ENCODE results near the gene CPLX1. TPM values are rescaled to one million over a fixed set of nuclear protein-coding genes. Genes with fewer than 3 reads are reported as not detected.

CPLX1 gene
- total and polyA plus RNA-seq, 7 experiments from 2014 or later: 0.17 to 1.9 (median 0.58) TPM; not detected in 1

- Histone ChIP-seq H3K4me3 (ENCODE audit: low read length) (no peak overlapping the region), H3K27me3 (ENCODE audit: control insufficient read depth in 2 of 2, insufficient read depth in 2 of 2, low read length in 2 of 2) (peaks cover 4 to 6% of the 10 kb centered on the region in 2 donors), H3K4me1 (ENCODE audit: control insufficient read depth in 2 of 2, insufficient read depth in 2 of 2, low read length in 2 of 2) (no peaks in the 10 kb centered on the region), H3K9me3 (ENCODE audit: control insufficient read depth in 2 of 3, low read length in 3 of 3) (peaks cover 0 to 13% (median 0%) of the 10 kb centered on the region in 3 experiments), H3K36me3 (ENCODE audit: control insufficient read depth in 2 of 3, insufficient read depth in 3 of 3, low read length in 3 of 3) (no peaks in the 10 kb centered on the region), H3K27ac (ENCODE audit: low read depth, low read length) (no peak overlapping the region)
- H3K4me3 Mint-ChIP-seq: peak overlapping the region in 3 of 10 donors; percentile 21 to 82 (median 45)
- peaks cover 20 to 45% (median 43%) of the 10 kb centered on the region in 5 donors for H3K27me3 Mint-ChIP-seq
- DNase-seq (no peak), ATAC-seq (no peak)
- peaks cover 0 to 11% (median 6%) of the 10 kb centered on the region in 7 donors for H3K4me1 Mint-ChIP-seq
- H3K27ac Mint-ChIP-seq: no peak overlapping the region
- CTCF ChIA-PET: no interaction called here
- POLR2A ChIA-PET: no interaction called here
- peaks cover 0 to 11% (median 5%) of the 10 kb centered on the region in 5 donors for H3K36me3 Mint-ChIP-seq
- peaks cover 0 to 10% (median 2%) of the 10 kb centered on the region in 11 donors for H3K9me3 Mint-ChIP-seq
- intact Hi-C loops (cut with micrococcal nuclease): no loop called here
Measured at GRCh38 chr4:826508-827208, 729 bp upstream of the CPLX1 start.

- Mint-ChIP-seq H3K27me3 (peaks cover 21 to 55% (median 45%) of the 10 kb centered on the region in 5 donors), H3K4me3 (peak overlapping the region in 5 of 10 donors; percentile 29 to 73 (median 37)), H3K4me1 (peaks cover 0 to 11% (median 6%) of the 10 kb centered on the region in 7 donors), H3K36me3 (peaks cover 0 to 12% (median 5%) of the 10 kb centered on the region in 5 donors), H3K27ac (no peak overlapping the region), H3K9me3 (peaks cover 0 to 10% (median 0%) of the 10 kb centered on the region in 11 donors)
- POLR2A ChIA-PET: no interaction called here
- Histone ChIP-seq H3K27me3 (ENCODE audit: control insufficient read depth in 2 of 2, insufficient read depth in 2 of 2, low read length in 2 of 2) (peaks cover 4 to 6% of the 10 kb centered on the region in 2 donors), H3K4me3 (ENCODE audit: low read length) (no peak overlapping the region), H3K4me1 (ENCODE audit: control insufficient read depth in 2 of 2, insufficient read depth in 2 of 2, low read length in 2 of 2) (no peaks in the 10 kb centered on the region), H3K27ac (ENCODE audit: low read depth, low read length) (no peak overlapping the region), H3K36me3 (ENCODE audit: control insufficient read depth in 2 of 3, insufficient read depth in 3 of 3, low read length in 3 of 3) (no peaks in the 10 kb centered on the region), H3K9me3 (ENCODE audit: control insufficient read depth in 2 of 3, low read length in 3 of 3) (no peaks in the 10 kb centered on the region)
- intact Hi-C loops (cut with micrococcal nuclease): loop anchor here in 1 of 2 donors (1.0 kb wide), 1 partner anchor 44 kb away; no protein-coding TSS in a partner anchor
- ATAC-seq: peak; percentile 76
- peak in 8 of 9 donors; percentile 10 to 55 (median 38) for DNase-seq
- CTCF ChIA-PET: no interaction called here
Measured at GRCh38 chr4:825063-825970, 612 bp downstream of the CPLX1 start.

- H3K27ac ChIP-seq (ENCODE audit: low read depth, low read length): no peak overlapping the region
- peaks cover 0 to 10% (median 0%) of the 10 kb centered on the region in 11 donors for H3K9me3 Mint-ChIP-seq
- ChIA-PET CTCF (no interaction called here), POLR2A (no interaction called here)
- H3K36me3 Mint-ChIP-seq: peaks cover 0 to 12% (median 5%) of the 10 kb centered on the region in 5 donors
- peak overlapping the region in 7 of 10 donors; percentile 16 to 73 (median 43) for H3K4me3 Mint-ChIP-seq
- intact Hi-C loops (cut with micrococcal nuclease): loop anchor here in 1 of 2 donors (1.0 kb wide), 1 partner anchor 43 kb away; no protein-coding TSS in a partner anchor
- no peak overlapping the region for H3K27ac Mint-ChIP-seq
- peaks cover 0 to 11% (median 6%) of the 10 kb centered on the region in 7 donors for H3K4me1 Mint-ChIP-seq
- no peak for ATAC-seq
- H3K36me3 ChIP-seq (ENCODE audit: control insufficient read depth in 2 of 3, insufficient read depth in 3 of 3, low read length in 3 of 3): no peaks in the 10 kb centered on the region
- peaks cover 21 to 62% (median 45%) of the 10 kb centered on the region in 5 donors for H3K27me3 Mint-ChIP-seq
- no peaks in the 10 kb centered on the region for H3K4me1 ChIP-seq (ENCODE audit: control insufficient read depth in 2 of 2, insufficient read depth in 2 of 2, low read length in 2 of 2)
- H3K27me3 ChIP-seq (ENCODE audit: control insufficient read depth in 2 of 2, insufficient read depth in 2 of 2, low read length in 2 of 2): peaks cover 4 to 6% of the 10 kb centered on the region in 2 donors
- H3K4me3 ChIP-seq (ENCODE audit: low read length): no peak overlapping the region
- no peak for DNase-seq
- H3K9me3 ChIP-seq (ENCODE audit: control insufficient read depth in 2 of 3, low read length in 3 of 3): no peaks in the 10 kb centered on the region
Measured at GRCh38 chr4:824461-825062, 1.4 kb downstream of the CPLX1 start.

GRCh38 chr4:823761-824460 is 2.0 kb downstream of the CPLX1 start:
- Histone ChIP-seq H3K9me3 (ENCODE audit: control insufficient read depth in 2 of 3, low read length in 3 of 3) (no peaks in the 10 kb centered on the region), H3K27me3 (ENCODE audit: control insufficient read depth in 2 of 2, insufficient read depth in 2 of 2, low read length in 2 of 2) (peaks cover 4 to 6% of the 10 kb centered on the region in 2 donors), H3K4me3 (ENCODE audit: low read length) (no peak overlapping the region), H3K36me3 (ENCODE audit: control insufficient read depth in 2 of 3, insufficient read depth in 3 of 3, low read length in 3 of 3) (no peaks in the 10 kb centered on the region), H3K4me1 (ENCODE audit: control insufficient read depth in 2 of 2, insufficient read depth in 2 of 2, low read length in 2 of 2) (no peaks in the 10 kb centered on the region), H3K27ac (ENCODE audit: low read depth, low read length) (no peak overlapping the region)
- H3K4me1 Mint-ChIP-seq: peaks cover 0 to 11% (median 6%) of the 10 kb centered on the region in 7 donors
- peak overlapping the region in 1 of 10 donors; percentile 73 for H3K4me3 Mint-ChIP-seq
- H3K9me3 Mint-ChIP-seq: peaks cover 0 to 10% (median 0%) of the 10 kb centered on the region in 11 donors
- DNase-seq: no peak
- intact Hi-C loops (cut with micrococcal nuclease): no loop called here
- H3K27me3 Mint-ChIP-seq: peaks cover 21 to 61% (median 45%) of the 10 kb centered on the region in 5 donors
- no peak overlapping the region for H3K27ac Mint-ChIP-seq
- ChIA-PET CTCF (no interaction called here), POLR2A (interaction anchor here (0.5 kb wide), 1 partner anchor 27 kb away, joined by 6 read pairs; no protein-coding TSS in a partner anchor)
- ATAC-seq: no peak
- peaks cover 0 to 12% (median 5%) of the 10 kb centered on the region in 5 donors for H3K36me3 Mint-ChIP-seq

GRCh38 chr4:823176-823760 is 2.7 kb downstream of the CPLX1 start:
- ChIA-PET CTCF (no interaction called here), POLR2A (interaction anchor here (0.5 to 0.6 kb wide), 2 partner anchors 27 to 47 kb away, joined by 3 to 6 read pairs; no protein-coding TSS in a partner anchor)
- Histone ChIP-seq H3K36me3 (ENCODE audit: control insufficient read depth in 2 of 3, insufficient read depth in 3 of 3, low read length in 3 of 3) (no peaks in the 10 kb centered on the region), H3K9me3 (ENCODE audit: control insufficient read depth in 2 of 3, low read length in 3 of 3) (no peaks in the 10 kb centered on the region), H3K4me1 (ENCODE audit: control insufficient read depth in 2 of 2, insufficient read depth in 2 of 2, low read length in 2 of 2) (no peaks in the 10 kb centered on the region), H3K27ac (ENCODE audit: low read depth, low read length) (no peak overlapping the region), H3K4me3 (ENCODE audit: low read length) (no peak overlapping the region), H3K27me3 (ENCODE audit: control insufficient read depth in 2 of 2, insufficient read depth in 2 of 2, low read length in 2 of 2) (peaks cover 3 to 6% of the 10 kb centered on the region in 2 donors)
- H3K4me1 Mint-ChIP-seq: peaks cover 0 to 10% (median 5%) of the 10 kb centered on the region in 7 donors
- peaks cover 0 to 12% (median 4%) of the 10 kb centered on the region in 5 donors for H3K36me3 Mint-ChIP-seq
- intact Hi-C loops (cut with micrococcal nuclease): no loop called here
- no peak overlapping the region for H3K27ac Mint-ChIP-seq
- peaks cover 19 to 58% (median 42%) of the 10 kb centered on the region in 5 donors for H3K27me3 Mint-ChIP-seq
- ATAC-seq: no peak
- no peak for DNase-seq
- H3K9me3 Mint-ChIP-seq: peaks cover 0 to 10% (median 0%) of the 10 kb centered on the region in 11 donors
- H3K4me3 Mint-ChIP-seq: peak overlapping the region in 1 of 10 donors; percentile 53
